Activated CD4-positive, alpha-beta T cell treated with anti-CD3 and anti-CD28 coated beads for 48 hours (primary cell): ENCODE data around the gene HAPLN3.

Experiments
- DNase-seq: peaks from one replicate; pipeline ENCODE4 v3.0.0-alpha.2; 2020

Gene HAPLN3

GRCh38 chr15:88891540-88892254, 3.6 kb downstream of the HAPLN3 start:
- DNase-seq = no peak

GRCh38 chr15:88890495-88890894, 4.8 kb downstream of the HAPLN3 start:
- DNase-seq = no peak

DNA sequence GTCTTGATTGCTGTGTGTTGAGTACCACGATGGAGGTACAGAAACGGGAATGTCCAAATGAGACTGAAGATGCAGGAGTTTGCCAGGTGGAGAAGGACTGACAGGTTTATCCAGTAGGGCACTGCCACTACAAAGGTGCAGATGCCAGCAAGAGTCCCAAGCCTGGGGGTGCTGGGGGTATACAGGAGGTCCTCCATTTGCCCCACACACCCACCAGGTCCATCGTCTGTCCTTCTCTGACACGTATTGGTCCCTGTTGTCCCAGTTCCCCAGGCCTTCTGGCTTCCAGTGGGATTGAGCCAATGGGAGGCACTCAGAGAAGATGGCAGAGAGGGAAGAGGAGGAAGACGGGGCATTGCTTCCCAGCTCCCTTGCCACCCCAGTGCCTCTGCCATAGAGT, 6.6 kb downstream of the HAPLN3 start:
- no peak for DNase-seq

- DNase-seq = no peak
Measured at GRCh38 chr15:88887068-88887580, 8.2 kb downstream of the HAPLN3 start.

GRCh38 chr15:88882785-88883184, 12.6 kb downstream of the HAPLN3 start:
- no peak for DNase-seq

GRCh38 chr15:88881775-88882174, 13.6 kb downstream of the HAPLN3 start:
- no peak for DNase-seq

DNA sequence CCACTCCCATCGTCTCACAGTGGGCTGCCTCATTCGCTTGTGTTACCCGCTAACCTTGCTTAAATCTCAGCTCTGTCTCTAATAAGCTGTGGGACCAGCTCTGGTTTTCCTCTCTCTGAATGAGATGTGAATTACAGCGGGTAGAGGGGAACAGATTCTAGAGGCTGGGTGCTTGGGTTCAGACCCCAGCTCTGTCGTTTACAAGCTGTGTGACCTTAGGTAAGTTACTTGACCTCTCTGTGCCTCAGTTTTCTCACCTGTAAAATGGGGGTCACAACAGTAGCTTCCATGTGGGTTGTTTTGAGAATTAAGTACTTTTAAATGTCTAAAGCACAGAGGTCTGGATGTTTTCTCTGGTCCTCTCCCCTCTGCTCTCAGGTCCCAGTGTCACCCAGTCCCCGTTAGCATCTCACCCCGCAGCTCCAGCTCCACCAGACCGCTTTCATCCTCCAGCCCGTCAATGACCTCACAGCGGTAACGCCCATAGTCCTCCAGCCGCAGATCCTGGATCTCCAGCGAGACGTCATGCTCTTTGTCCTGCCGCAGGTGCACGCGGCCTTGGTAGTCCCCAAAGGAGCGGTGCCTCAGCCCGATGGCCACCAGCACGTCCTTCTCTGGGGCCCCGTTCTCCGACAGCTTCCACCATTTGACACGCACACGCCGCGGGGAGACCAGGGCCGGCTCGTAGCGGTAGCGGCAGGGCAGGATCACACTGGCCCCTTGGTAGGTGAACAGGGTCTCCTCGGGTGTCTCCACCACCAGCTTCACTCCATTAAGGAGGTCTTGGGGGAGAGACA, 14.2 kb downstream of the HAPLN3 start:
- DNase-seq = no peak

DNA sequence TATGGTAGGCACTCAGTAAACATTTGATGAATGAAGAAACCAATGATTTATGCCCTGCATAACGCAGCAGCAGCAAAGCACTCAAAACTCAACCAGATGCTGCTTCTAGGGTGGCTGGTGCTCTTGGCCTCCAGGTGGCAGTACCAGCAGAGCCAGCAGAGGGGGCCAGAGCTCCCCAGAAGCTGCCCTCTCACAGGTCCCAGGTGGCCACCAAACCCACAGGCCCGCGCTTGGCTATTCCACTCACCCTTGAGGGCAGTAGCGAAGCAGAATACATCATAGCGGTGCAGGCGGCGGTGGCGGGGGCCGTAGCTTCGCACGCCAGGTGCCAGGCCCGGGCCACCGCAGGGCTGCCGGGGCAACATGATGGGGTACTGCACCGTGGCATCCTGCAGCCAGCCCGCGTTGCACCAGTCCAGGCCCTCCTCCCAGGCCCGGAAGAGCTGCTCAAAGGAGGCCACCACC, 16.6 kb downstream of the HAPLN3 start:
- DNase-seq = peak; percentile 62

- no peak for DNase-seq
Measured at GRCh38 chr15:88877906-88878305, 17.4 kb downstream of the HAPLN3 start.

DNA sequence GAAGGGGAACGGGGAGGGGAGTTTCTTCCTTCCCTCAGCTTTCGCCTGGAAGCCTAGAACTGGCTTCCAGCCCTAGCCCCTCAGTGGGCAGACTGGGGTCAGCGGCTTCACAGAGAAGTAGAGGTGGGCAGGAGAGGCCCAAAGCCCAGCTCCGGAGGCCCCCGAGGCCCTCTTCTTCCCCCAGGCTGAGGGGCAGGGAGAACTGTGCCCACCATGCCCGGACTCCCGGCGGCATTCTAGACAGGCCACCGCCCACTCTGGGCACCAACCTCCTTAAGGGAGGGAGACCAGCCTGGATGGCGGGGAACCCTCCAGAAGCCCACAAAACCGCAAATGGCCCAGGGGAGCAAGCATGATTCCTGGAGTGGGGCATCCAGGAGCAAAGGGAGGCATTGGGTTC, 17.9 kb downstream of the HAPLN3 start:
- no peak for DNase-seq

DNA sequence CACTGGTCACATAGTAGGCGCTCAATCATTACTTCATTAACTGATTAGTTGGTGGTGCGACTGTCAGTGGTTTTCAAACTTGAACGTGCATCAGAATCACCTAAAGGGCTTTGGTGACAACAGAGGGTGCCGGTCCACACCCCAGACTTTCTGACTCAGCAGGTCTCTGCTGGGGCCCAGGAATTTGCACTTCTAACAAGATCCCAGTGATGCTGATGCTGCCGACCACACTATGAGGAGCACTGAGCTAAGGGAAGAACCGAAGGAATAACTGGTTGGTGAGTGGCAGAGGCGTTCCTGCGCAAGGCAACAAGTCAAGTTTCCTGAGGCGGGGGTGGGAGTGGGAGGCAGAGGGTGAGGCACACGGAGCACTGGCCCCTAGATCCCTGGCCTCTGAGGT, 18.8 kb downstream of the HAPLN3 start:
- DNase-seq = no peak

DNA sequence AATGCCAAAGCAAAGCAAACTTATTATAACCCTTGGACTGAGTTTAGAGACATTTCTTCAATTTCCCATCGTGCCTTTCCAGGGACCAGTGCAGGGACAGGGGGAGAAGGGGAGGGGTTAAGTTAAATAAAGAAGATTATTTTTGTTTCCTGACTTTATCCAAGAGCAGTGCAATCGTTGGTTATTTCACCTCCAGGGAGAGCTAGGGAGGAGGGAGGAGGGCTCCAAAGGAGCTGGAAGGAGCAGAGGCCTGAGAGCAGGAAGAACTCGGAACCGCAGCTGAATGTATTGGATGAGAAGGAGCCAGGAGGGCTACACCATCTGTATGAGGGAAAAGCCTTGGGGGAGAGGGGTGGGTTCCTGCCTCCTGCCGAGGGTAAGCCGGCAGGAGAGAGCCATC, 20.7 kb downstream of the HAPLN3 start:
- DNase-seq = no peak

DNA sequence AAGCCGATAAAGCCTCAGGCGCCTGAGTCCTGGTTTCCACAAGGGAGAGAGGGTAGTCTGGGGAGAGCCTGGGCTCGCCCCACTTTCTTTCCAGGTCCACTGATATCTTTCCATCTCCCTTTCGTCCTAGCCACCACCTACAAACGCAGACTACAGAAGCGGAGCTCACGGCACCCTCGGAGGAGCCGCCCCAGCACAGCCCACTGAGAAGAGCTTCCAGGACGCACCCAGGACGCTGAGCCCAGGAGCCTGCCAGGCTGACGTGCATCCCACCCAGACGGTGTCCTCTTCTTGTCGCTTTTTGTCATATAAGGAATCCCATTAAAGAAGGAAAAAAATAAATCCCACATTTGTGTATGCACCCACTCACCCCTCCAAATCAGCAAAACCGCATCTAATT, 21.1 kb downstream of the HAPLN3 start:
- no peak for DNase-seq

DNA sequence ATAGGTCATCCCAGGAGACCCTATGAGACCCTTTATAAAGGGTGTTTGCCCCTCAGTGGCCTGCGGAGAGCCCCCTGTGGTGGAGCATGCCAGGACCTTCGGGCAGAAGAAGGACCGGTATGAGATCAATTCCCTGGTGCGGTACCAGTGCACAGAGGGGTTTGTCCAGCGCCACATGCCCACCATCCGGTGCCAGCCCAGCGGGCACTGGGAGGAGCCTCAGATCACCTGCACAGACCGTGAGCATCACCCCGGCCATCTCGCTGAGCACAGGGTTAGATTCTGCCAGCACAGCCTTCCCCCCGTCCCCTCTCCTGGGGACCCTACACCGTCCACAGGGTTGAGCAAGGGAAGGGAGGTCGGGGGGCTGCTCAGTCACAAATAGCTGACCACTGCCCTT, 21.6 kb downstream of the HAPLN3 start:
- DNase-seq = no peak

DNA sequence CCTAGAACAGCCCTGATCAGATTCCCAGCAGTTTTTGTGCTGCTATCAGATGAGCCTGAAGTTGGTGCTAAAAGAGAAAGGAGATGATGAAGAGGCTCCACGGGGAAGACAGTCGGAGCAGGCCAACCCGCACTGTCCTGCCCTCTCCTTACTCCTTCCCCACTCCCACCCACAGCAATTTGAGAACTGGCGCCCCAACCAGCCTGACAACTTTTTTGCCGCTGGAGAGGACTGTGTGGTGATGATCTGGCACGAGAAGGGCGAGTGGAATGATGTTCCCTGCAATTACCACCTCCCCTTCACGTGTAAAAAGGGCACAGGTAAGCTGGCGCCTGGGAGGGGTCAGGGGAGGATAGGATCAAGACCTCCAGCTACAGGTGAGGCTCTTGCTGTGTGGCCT, 22.6 kb downstream of the HAPLN3 start:
- DNase-seq = no peak

DNA sequence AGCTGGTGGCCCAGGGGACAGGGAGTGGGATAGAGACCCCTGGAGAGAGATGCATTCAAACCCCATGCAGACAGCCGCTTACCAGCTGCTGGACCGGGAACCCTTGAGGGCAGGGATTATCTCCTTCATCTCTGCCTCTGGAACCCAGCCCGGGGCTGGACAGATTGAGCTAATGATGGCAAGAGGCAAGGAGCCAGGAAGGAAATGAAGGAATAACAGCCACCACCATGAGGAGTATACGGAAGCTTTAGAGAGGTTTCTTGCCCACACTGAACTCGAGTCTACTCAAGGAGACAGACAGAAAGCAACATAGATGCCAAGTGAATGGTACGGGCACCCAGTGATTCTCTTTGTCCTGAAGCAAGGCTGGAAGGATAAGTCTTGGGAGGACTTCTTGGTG, 23.2 kb downstream of the HAPLN3 start:
- no peak for DNase-seq

DNA sequence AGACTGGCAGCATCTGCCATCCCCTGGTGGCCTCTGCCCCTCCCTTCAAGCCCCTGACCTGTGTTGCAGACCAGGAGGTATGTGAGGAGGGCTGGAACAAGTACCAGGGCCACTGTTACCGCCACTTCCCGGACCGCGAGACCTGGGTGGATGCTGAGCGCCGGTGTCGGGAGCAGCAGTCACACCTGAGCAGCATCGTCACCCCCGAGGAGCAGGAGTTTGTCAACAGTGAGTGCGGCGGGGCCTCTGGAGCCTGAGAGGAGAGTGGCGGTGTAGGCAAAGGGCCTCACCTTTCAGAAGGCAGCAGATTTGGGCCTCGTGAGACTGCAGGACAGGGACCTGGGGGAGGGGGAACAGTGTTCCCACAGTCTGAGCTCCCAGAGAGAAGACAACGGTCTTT, 24.0 kb downstream of the HAPLN3 start:
- DNase-seq = no peak

- no peak for DNase-seq
Measured at GRCh38 chr15:88866295-88866881, 29.0 kb downstream of the HAPLN3 start.

- no peak for DNase-seq
Measured at GRCh38 chr15:88865498-88866099, 29.7 kb downstream of the HAPLN3 start.

DNA sequence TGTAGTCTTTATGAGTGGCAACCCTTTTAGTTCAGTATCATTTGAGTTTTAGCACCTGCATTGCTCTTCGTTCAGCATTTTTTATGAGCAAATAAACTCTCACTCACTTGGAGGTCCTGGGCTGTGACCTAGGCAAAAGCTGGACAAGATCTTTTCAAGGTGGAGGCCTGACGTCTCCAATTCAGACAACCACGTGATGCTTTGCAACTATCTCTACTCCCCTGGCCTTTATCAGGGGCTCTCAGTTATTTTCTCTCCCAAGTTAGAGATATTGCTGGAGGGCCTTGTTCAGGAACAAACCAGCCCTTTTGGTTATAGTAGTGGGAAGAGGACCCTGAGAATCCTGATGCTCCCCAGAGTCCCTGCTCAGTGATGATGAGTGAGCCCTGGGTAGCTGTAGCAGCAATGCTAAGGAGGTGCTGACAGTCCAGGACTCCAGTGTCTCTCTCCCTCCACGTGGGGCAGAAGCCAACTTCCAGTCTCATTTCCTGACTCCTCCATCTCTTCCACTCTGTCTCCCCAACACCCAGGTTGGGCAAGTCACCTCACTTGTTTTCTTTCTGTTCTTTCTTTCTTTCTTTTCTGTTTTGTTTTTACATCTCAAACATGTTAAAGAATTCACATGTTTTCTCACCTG, 30.4 kb downstream of the HAPLN3 start:
- no peak for DNase-seq

DNA sequence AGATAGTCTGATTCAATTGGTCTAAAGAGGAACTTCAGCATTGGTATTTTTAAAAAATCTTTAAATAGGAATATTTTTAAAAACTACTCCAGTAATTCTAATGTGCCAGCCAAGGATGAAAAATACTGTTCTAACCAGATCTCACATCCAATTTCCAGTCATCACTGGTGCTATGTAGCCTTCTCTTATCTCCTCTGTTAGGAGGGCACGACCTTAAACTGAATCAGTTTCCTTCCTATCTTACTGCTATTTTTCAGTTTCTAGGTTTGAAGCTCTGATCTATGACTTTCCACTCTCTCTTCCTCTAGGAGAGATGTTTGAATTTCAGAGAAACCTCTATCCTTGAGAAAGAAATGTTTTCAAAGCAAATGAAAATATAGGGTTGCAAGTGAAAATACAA, 31.9 kb downstream of the HAPLN3 start:
- DNase-seq = no peak

DNA sequence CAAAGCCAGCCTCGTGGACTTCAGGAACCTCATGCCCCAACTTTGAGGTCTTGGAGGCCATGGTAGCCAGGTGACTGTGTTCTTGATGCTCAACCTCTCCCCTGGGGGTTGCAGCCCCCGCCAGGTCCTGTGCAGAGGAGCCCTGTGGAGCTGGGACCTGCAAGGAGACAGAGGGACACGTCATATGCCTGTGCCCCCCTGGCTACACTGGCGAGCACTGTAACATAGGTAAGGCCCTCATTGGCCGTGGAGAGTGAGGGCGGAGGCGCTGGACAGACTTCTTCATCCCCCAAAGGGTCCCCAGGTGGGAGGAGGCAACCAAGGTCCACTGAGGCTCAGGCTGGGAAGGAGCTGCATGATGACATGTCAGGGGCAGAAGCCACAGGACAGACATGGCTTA, 35.1 kb downstream of the HAPLN3 start:
- no peak for DNase-seq

DNA sequence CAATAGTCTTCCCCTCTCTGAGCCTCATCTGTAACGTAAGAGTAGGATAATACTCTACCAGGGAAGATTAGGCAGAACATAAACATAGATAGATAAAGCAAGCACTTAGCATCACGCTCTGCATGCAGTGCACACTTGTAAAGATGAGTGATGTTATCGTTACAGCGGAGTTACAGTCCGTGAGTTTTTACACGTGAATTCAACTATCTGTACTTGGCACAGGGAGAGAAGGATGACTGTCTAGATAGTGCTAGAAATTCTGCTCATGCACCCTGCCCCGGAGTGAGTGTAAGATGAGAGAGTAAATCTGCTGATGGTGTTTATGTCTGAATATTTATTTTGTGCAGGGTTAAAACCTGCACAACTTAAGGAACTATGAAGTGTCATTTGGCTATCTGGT, 35.8 kb downstream of the HAPLN3 start:
- DNase-seq = no peak
